Kidney tubule cell (primary cell): ENCODE measurements around the gene FANCG.

Experiments used
- DNase-seq: peaks from one replicate; pipeline ENCODE4 v3.0.0-alpha.2; 2018; ENCODE audit warnings: low spot score

FANCG gene

GRCh38 chr9:35079426-35080341, at the start of gene FANCG:
Gene FANCG, minus strand, starts transcription at chr9:35079942. Its CDS starts 418 bp downstream, at chr9:35079524.
- peak; percentile 93 for DNase-seq

GRCh38 chr9:35116898-35117551, 37.3 kb upstream of the FANCG start:
- peak; percentile 91 for DNase-seq

GRCh38 chr9:35116539-35116897, 36.8 kb upstream of the FANCG start:
- DNase-seq: no peak

- DNase-seq: peak; percentile 98
Observed at GRCh38 chr9:35115680-35116538, 36.2 kb upstream of the FANCG start, which contains the start of gene ATOSB. Gene ATOSB, minus strand, starts transcription at chr9:35115862. Its CDS starts 7,588 bp downstream, at chr9:35108274.

- peak; percentile 67 for DNase-seq
Observed at GRCh38 chr9:35114840-35115628, 35.3 kb upstream of the FANCG start.

- peak; percentile 96 for DNase-seq
Observed at GRCh38 chr9:35114113-35114839, 34.5 kb upstream of the FANCG start.

DNA sequence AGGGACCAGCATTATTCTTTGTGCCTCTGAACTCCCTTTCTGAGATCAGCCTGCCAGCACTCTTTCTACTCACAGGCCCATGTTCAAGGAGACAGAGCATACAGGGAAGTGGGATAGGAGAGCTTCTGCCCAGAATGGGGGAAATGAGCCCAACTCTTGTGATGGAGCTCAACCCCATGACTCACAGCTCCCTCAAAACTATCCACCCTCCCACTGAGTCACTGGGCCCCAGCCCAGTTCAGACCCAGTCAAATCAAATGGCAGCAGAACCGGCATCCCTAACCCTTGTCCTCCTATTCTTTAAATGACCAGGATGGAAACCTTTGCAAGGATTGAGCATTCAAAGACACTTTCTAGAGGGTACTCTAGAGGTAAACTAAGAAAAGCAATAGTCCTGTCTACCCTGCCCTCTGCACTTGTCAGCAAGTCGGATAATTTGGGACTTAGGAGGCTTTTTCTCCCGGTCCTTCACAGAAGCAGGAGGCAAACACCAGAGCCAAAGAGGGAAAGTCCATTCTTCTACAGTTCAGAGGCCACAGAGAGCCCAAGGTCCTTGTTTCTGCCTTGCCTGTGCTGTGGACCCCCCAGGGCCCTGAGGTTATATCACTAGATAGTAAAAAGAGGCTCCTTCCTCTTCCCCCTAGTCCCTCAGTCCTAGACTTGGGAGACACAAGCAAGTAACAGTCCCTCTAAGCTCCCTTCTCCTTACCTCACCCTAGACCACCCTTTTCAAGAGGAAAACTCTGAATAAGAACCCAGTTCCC, 32.7 kb upstream of the FANCG start:
- peak; percentile 49 for DNase-seq

GRCh38 chr9:35111001-35111933, 31.5 kb upstream of the FANCG start:
- DNase-seq: peak; percentile 99

- peak; percentile 78 for DNase-seq
Observed at GRCh38 chr9:35110327-35110761, 30.6 kb upstream of the FANCG start.

DNA sequence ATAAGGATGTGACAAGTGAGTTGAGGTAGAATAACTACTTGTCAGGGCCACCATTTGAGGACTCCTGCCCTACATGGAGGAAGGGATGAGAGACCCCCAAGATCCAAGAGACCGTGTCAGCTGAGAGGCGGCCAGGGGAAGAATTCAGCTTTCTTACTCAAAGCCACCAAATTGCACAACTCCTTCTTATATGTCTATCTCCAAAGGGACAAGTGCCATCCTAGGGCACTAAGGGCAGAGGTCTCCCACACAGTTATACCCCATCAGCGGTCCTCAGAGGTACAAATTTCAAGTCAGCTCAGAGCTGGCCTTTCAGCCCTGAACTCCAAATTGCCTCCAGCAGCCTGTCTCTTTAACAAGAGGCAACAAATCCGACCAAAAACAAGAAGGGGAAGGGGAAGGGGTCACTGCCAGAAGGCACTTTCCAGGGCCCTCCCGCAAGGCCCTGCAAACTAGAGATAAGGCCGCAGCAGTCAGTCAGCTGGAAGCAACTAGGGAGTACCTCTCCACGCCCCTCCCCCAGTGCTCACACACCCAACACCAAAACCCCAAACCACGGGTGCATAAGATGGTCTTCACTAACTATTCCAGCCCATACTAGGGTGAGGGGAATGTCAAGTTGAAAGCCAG, 29.3 kb upstream of the FANCG start:
- no peak for DNase-seq

DNA sequence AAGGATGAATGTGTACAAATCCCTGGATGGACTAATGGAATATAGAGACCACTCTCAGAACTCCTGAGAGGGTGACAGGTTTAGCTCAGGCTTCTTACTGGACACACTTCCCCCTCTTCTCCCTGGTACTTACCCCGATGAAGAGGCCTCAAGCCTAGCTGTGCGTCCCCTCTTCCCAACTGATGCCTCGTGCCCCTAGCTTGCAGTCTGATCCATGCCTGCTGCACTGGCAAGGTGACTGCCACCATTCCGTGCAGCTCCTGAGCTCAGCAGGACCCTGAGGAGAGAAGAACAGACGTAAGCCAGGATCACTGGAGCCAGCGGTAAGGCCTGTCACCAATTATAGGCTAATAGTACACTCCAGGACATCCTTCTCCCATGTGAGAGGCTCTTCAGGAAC, 28.7 kb upstream of the FANCG start:
- no peak for DNase-seq

GRCh38 chr9:35107297-35108290, 27.9 kb upstream of the FANCG start:
- no peak for DNase-seq

- DNase-seq: no peak
Observed at GRCh38 chr9:35106343-35106730, 26.6 kb upstream of the FANCG start.

DNA sequence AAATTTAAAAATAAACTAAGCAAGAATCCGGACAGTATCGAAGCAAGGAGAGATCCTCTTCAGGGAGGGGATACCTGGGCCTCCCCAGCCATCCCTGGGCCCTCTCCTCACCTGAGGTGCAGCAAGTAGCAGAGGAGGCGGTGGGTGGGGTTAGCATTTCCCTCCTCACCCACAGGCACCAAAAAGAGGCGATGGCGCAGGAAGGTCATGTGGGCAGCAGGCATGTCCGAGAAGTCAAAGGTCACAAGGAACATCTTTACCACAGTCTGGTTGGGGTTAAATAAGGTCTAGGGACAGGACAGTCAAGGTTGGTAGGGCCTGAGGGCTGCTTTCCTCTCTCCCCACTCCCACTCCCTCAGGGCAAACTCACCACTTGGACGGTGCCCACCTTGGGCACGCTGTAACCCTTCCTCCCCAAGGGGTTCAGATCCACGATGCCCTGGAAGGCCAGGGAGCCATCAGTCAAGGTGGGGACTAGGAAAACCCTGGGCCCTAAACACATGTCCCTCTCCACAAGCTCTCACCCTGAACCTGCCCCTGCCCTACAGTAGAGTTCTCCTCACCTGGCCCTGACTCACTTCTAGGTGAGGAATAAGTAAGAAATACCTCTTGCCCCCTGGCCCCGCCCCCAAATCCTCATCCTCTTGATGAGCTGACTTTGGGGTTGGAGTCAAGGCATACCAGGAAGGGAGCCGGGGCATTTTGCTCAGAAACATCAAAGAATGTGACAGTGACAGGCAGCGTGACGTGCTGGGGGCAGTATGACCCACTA, 26.0 kb upstream of the FANCG start:
- no peak for DNase-seq

GRCh38 chr9:35105126-35105525, 25.4 kb upstream of the FANCG start:
- DNase-seq: no peak

DNA sequence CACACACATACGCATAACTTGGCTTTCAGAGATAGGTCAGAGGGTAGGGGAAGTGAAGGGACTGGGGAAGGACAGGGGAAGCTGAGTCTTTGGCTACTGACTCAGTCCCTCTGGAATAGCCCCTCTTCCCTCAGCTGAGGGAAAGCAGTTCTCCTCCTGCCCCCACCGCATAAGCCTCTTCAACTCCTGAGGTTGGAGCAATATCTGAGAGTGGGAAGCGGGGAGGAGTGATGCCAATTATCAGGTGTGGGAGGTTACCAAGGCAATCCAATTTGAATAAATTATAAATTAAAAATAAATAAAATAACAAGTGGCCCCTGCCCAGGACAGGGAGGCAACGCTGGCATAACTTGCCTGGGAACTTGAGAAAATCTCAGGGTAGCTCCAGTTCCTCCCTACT, 24.8 kb upstream of the FANCG start:
- no peak for DNase-seq
